Skeletal muscle tissue (tissue), 4 donors: Measurements from ENCODE around the gene MAEL. TPM values are rescaled to one million over a fixed set of nuclear protein-coding genes. Genes with fewer than 3 reads are reported as not detected.
A peak's percentile ranks its signal among the peaks of the same experiment; 100 is the strongest.

Experiments used
- H3K27ac ChIP-seq: one replicate; pipeline ENCODE4 v1.7.0; 2013; ENCODE audit warnings: mild to moderate bottlenecking, low read depth, low read length, inconsistent platforms
- H3K27me3 ChIP-seq, 3 donors: one replicate each; pipeline ENCODE4 v1.7.0; 2013; ENCODE audit warnings: low read length in 3 of 3; ENCODE audit not compliant: control insufficient read depth in 3 of 3, insufficient read depth in 3 of 3
- H3K36me3 ChIP-seq, 3 donors: one replicate each; pipeline ENCODE4 v1.7.0; 2013; ENCODE audit warnings: low read length in 3 of 3; ENCODE audit not compliant: control insufficient read depth in 3 of 3, insufficient read depth in 3 of 3
- H3K4me1 ChIP-seq, 3 donors: one replicate each; pipeline ENCODE4 v1.7.0; 2013; ENCODE audit warnings: low read length in 3 of 3, mild to moderate bottlenecking in 3 of 3; ENCODE audit not compliant: control insufficient read depth in 3 of 3, insufficient read depth in 3 of 3
- H3K4me3 ChIP-seq, 3 donors: one replicate each; pipeline ENCODE4 v1.7.0; 2013; ENCODE audit warnings: low read length in 3 of 3
- H3K9ac ChIP-seq, 3 donors: one replicate each; pipeline ENCODE4 v1.7.0; 2013; ENCODE audit warnings: low read length in 3 of 3, mild to moderate bottlenecking in 3 of 3, moderate library complexity in 2 of 3, low read depth in 1 of 3
- H3K9me3 ChIP-seq, 3 donors: one replicate each; pipeline ENCODE4 v1.7.0; 2013; ENCODE audit warnings: low read length in 3 of 3; ENCODE audit not compliant: control insufficient read depth in 3 of 3
- total RNA-seq: library from RNA; depleted of rRNA; stranded (reverse); fragments of >200 nt; gene quantifications from one replicate; pipeline ENCODE4 v1.2.3, GENCODE V29; 2014
- donor health status: Osteomylitis.

The MAEL gene
- 0.52 TPM for total RNA-seq

DNA sequence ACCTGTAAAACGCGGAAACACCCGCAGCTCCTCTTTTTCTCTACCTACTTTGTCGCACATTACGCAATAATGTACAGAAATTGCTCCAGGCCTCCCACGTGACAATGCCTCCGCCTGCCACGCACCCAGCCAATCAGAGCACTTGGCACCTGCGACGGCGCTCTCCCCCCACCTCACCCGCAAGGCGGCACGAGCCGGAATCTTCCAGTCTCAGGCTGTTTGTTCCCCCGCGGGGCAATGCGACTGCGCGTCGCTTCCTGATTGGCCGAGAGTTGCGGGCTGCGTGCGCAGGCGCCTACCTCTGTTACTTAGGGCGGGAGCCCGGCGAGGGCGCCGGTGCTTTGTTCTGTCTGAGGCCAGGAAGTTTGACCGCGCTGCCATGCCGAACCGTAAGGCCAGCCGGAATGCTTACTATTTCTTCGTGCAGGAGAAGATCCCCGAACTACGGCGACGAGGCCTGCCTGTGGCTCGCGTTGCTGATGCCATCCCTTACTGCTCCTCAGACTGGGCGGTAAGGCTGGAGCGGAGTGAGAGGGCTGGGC lies at the start of gene MAEL:
Gene MAEL, plus strand, starts transcription at position 307 of the 542 bp plus-strand sequence. Its CDS starts 73 bp downstream, at position 380.
- Histone ChIP-seq H3K27ac (no peak within 1 kb of the TSS), H3K36me3 (no peaks in the 10 kb centered on the region), H3K9ac (no peak within 1 kb of the TSS), H3K9me3 (no peaks in the 10 kb centered on the region), H3K4me3 (no peak within 1 kb of the TSS), H3K27me3 (no peaks in the 10 kb centered on the region), H3K4me1 (no peaks in the 10 kb centered on the region)

DNA sequence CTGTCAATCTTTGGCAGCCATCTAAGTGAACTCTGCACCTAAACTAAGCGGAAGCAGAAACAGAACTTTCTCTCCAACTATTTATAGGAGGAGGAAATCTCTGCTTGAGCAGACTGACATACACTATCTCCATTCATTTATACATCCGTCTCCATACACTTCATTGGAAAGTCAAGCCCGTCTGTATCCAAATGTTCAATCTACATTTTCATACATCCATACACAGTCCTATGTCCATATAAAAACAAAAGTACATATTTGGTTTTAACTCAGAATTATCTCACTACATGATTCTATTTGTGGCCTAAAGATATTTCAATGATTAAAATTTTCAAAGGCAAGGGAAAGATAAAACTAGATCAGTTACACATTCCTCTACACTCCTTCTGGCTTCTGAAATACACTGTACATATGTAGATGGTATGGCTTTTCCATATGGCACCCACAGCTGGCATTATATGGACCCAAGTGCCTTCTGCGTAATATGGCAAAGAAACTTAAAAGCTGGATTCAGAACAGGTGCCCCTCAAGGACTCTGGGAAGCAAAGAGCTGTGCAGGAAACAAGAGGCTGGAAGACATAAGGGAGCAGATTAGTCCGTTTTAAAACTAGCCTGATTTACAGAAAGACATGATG lies 49.2 kb upstream of the MAEL start:
- no peak overlapping the region for H3K9ac ChIP-seq

DNA sequence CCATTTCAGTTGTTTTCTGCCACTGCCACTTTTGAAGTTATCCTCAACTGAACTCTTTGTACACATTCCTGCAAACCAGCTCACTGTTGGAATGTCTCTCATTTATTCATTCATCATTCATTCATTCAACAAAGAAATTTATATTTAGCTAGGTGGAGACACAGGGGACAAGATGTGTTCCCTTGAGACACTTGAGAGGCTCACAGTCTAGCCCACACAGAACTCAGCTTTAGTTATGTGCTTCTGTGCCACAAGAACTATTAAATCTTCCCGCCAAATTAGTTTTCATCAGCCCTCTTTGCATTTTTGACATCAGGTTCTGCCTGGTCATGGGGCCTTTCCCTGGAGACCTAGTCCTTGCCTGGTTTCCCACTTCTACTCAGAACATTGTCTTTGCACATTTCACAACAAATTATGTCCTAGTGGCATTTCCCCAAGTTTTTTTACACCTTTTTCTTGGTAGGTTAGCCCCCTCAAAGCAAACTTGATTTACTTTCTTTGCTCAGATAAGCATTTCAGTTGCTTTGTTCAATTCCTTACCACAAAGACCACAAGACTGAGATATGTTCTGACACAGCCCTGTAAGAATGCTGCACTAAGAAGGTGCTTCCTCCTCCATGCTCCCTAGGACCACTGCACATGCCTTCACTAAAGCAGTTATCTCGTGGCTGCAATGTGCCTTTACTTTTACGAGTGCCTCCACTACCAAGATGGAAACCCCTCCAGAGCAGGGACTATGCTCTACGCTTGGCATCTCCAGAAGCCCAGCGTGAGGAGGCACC lies 44.7 kb upstream of the MAEL start:
- peaks cover 4 to 12% (median 7%) of the 10 kb centered on the region in 3 donors for H3K27me3 ChIP-seq

More for the DNA sequence above, 49.2 kb upstream of the MAEL start:
- no peak overlapping the region for H3K4me3 ChIP-seq
- no peaks in the 10 kb centered on the region for H3K4me1 ChIP-seq
- no peak overlapping the region for H3K27ac ChIP-seq
- H3K27me3 ChIP-seq: peaks cover 0 to 4% (median 0%) of the 10 kb centered on the region in 3 donors
- no peaks in the 10 kb centered on the region for H3K9me3 ChIP-seq
- H3K36me3 ChIP-seq: no peaks in the 10 kb centered on the region

DNA sequence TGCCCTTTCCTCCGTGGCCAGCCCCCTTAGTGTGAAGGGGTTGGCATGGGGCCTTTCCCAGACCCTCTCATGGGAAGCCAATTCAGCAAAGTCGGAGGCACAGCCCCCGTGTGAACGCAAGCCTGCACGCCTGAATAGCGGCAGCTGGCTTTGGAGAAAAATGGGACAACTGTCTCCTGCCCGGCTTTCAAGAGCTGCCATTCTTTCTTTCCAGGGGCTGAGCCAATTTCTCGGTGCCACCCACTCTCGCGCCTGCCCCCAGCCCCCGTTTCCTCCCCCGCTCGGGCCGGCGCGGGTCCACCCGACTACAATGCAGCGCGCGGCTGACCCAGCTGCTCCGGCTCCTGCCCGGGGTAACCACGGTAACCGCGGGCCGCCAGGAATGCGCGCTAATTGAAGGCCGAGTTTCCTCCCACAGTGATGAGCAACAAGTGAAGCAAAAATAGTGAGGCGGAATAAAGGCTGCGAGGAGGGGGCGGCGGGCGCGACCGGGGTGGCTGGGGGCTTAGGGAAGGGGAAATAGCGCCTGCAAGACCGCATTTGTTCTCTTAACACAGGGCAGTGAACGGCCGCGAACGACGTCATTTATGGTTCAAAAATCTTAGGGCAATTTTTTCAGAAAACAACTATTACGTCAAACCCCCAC lies 41.6 kb upstream of the MAEL start:
- peak overlapping the region; percentile 16 to 58 (median 26) for H3K9ac ChIP-seq
- H3K4me3 ChIP-seq: peak overlapping the region; percentile 38 to 49 (median 39)

More for the DNA sequence above, 44.7 kb upstream of the MAEL start:
- Histone ChIP-seq H3K9me3 (no peaks in the 10 kb centered on the region), H3K4me1 (peaks cover 4 to 6% (median 4%) of the 10 kb centered on the region in 3 donors), H3K36me3 (no peaks in the 10 kb centered on the region), H3K4me3 (no peak overlapping the region), H3K27ac (no peak overlapping the region), H3K9ac (no peak overlapping the region)

DNA sequence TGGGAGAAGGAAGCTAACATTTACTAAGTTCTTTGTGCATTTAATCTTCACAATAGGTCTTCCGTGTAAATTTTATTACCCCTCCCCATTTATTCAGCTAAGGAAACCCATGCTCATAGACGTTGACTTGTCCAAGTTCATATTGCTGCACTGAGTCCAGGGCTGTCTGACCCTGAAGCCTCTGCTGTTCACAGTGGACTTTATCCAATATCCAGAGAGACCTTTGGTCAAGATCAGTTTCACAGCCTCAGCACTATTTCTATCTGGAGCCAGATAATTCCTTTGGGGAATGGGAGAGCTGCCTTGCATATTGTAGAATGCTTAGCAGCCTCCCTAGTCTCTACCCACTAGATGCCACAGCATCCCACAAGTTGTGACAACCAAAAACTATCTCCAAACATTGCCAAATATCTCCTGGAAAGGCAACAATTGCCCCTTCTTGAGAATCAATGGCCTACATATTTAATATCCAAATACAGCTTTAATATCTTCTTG lies 40.2 kb upstream of the MAEL start:
- peaks cover 4 to 10% (median 4%) of the 10 kb centered on the region in 3 donors for H3K4me1 ChIP-seq
- no peaks in the 10 kb centered on the region for H3K9me3 ChIP-seq
- H3K36me3 ChIP-seq: no peaks in the 10 kb centered on the region
- H3K9ac ChIP-seq: no peak overlapping the region
- H3K4me3 ChIP-seq: no peak overlapping the region
- no peak overlapping the region for H3K27ac ChIP-seq
- H3K27me3 ChIP-seq: peaks cover 4 to 14% (median 7%) of the 10 kb centered on the region in 3 donors

More for the DNA sequence above, 41.6 kb upstream of the MAEL start:
- Histone ChIP-seq H3K9me3 (no peaks in the 10 kb centered on the region), H3K36me3 (no peaks in the 10 kb centered on the region), H3K4me1 (peaks cover 4 to 10% (median 4%) of the 10 kb centered on the region in 3 donors), H3K27ac (no peak overlapping the region), H3K27me3 (peaks cover 4 to 14% (median 7%) of the 10 kb centered on the region in 3 donors)

DNA sequence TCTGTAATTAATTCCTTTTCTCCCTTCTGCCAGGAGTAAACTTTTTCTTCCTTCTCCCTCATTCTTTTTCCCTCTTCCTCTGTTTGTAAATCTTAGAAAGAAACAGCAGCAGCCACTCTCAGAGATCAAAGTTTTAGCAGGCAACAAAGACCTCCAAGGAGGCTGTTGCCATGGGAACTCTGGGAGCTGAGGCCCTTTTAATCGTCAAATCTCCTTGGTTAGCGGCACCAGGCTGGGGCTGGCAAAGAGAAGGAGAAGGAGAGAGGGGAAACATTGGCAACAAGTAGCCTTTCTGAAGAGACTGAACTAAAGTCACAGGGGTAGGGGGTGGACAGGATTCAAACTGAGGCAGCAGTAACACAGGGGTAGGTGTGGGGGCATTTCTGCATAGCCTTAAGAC lies 38.9 kb upstream of the MAEL start:
- peaks cover 4 to 10% (median 4%) of the 10 kb centered on the region in 3 donors for H3K4me1 ChIP-seq
- H3K36me3 ChIP-seq: no peaks in the 10 kb centered on the region

DNA sequence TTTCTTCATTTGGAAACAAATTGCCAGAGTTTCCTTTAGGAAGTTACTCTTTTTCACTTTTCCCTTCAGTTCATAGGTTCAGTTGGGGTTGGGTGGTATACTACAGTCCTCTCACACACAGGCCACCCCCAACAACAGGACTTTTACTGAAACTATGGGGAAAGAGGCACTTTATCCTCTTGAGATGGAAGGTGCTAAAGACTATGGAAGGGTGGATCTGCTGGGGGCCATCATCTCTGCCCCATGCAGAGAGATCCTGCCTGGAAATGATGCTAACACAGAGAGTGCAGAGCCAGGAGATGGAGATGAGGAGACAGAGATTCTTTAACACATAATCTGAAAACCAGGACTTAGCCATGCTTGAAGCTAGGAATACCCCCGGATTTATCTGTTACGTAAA lies 38.0 kb upstream of the MAEL start:
- Histone ChIP-seq H3K27ac (no peak overlapping the region), H3K4me1 (peaks cover 4 to 10% (median 4%) of the 10 kb centered on the region in 3 donors), H3K36me3 (no peaks in the 10 kb centered on the region), H3K27me3 (peaks cover 4 to 14% (median 7%) of the 10 kb centered on the region in 3 donors), H3K9ac (no peak overlapping the region), H3K9me3 (no peaks in the 10 kb centered on the region), H3K4me3 (no peak overlapping the region)

More for the DNA sequence above, 38.9 kb upstream of the MAEL start:
- Histone ChIP-seq H3K27ac (no peak overlapping the region), H3K4me3 (no peak overlapping the region), H3K9ac (no peak overlapping the region), H3K27me3 (peaks cover 4 to 14% (median 7%) of the 10 kb centered on the region in 3 donors), H3K9me3 (no peaks in the 10 kb centered on the region)

DNA sequence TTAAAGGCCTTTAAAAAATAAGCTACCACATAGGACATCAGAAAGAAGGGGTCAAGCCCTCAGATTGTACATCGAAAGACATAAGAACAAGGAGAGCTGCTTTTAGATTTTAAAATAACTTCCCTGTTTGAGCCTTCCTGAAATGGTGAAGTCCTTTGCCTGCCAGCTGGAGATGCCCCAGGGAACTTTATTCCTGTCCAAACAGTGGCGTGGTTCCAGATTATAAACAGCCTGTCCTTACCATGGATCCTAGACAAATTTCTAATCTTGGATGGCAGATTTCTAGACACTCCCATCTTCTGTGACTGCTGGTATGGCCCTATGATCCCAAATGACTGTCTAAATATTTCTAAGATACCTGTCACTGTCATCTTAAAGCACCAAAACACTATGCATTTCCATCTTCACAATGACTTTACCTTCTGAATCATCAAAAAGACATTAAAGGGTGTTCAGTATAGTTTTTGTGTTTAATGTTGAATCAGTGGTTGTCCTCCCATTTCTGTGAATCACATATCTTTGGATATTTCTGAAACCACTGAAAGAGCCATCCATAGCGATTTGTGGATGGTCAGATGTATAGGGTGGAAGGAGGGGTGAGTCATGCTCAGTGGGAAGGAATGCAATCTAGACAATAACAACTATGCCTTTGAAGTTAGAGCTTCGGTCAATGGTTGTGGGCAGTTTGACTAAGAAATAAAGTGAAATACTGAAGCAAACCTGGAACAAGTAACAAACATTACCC lies 36.9 kb upstream of the MAEL start:
- Histone ChIP-seq H3K9ac (no peak overlapping the region), H3K36me3 (no peaks in the 10 kb centered on the region), H3K27ac (no peak overlapping the region), H3K4me1 (peaks cover 2 to 8% (median 2%) of the 10 kb centered on the region in 3 donors), H3K9me3 (no peaks in the 10 kb centered on the region), H3K27me3 (peaks cover 2 to 12% (median 3%) of the 10 kb centered on the region in 3 donors), H3K4me3 (no peak overlapping the region)

DNA sequence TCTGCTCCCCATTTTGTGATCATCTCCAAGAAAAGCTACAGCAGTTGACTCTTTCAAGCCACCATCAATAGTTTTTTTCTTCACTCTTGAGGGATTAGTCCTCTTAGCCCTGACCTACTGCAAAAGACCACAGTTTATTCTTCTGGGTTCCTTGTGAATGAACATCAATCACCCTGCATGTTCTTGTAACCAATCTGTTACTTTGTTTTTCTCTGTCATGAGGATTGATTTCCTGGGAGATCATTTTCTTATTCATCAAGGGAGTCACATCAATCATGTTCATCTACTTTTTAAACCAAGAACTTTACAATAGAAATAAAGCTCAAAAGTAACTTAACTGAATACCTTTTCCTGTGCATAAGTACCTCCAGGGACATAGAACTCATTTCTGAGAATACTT lies 35.6 kb upstream of the MAEL start:
- no peaks in the 10 kb centered on the region for H3K36me3 ChIP-seq
- no peak overlapping the region for H3K4me3 ChIP-seq
- H3K9ac ChIP-seq: no peak overlapping the region
- no peak overlapping the region for H3K27ac ChIP-seq
- H3K27me3 ChIP-seq: peaks cover 0 to 3% (median 0%) of the 10 kb centered on the region in 3 donors
- H3K9me3 ChIP-seq: no peaks in the 10 kb centered on the region
- peaks cover 0 to 4% (median 0%) of the 10 kb centered on the region in 3 donors for H3K4me1 ChIP-seq
